IPS-20b (cell line): ENCODE measurements around the gene SNRPB2.

ENCODE experiments used
- H3K27ac ChIP-seq: one replicate; pipeline ENCODE4 v1.5.1; 2013; ENCODE audit warnings: low read length
- H3K27me3 ChIP-seq: 2 replicates; pipeline ENCODE4 v1.6.1; 2013; ENCODE audit warnings: mild to moderate bottlenecking, low read length, inconsistent platforms; ENCODE audit not compliant: insufficient read depth
- H3K36me3 ChIP-seq: 2 replicates; pipeline ENCODE4 v1.6.1; 2013; ENCODE audit warnings: low read depth, mild to moderate bottlenecking, inconsistent platforms, low read length, moderate library complexity; ENCODE audit not compliant: insufficient read depth
- H3K4me1 ChIP-seq: 2 replicates; pipeline ENCODE4 v1.6.1; 2013; ENCODE audit warnings: mild to moderate bottlenecking, control low read depth, inconsistent platforms, low read length, moderate library complexity; ENCODE audit not compliant: insufficient read depth
- H3K4me3 ChIP-seq: 2 replicates; pipeline ENCODE4 v1.5.1; 2013; ENCODE audit warnings: mild to moderate bottlenecking, low read length, inconsistent platforms
- H3K9ac ChIP-seq: 2 replicates; pipeline ENCODE4 v1.6.1; 2013; ENCODE audit warnings: low read depth, mild to moderate bottlenecking, inconsistent platforms, low read length, moderate library complexity
- H3K9me3 ChIP-seq: 2 replicates; pipeline ENCODE4 v1.6.1; 2013; ENCODE audit warnings: mild to moderate bottlenecking, low read depth, low read length, inconsistent platforms; ENCODE audit not compliant: insufficient read depth

SNRPB2 gene

GRCh38 chr20:16760431-16761304 is 30.8 kb downstream of the SNRPB2 start:
- Histone ChIP-seq H3K36me3 (no peaks in the 10 kb centered on the region), H3K4me3 (no peak overlapping the region), H3K27ac (no peak overlapping the region), H3K9ac (0 out of 2 replicates have a peak overlapping the region, but pooled peaks have one; percentile 19), H3K27me3 (no peaks in the 10 kb centered on the region), H3K4me1 (no peaks in the 10 kb centered on the region), H3K9me3 (peaks cover 9% of the 10 kb centered on the region; the same call in 1 of the 2 replicates)

GRCh38 chr20:16761305-16761829 is 31.5 kb downstream of the SNRPB2 start:
- Histone ChIP-seq H3K9ac (no peak overlapping the region), H3K27ac (no peak overlapping the region)

GRCh38 chr20:16764560-16764959 is 34.7 kb downstream of the SNRPB2 start:
- Histone ChIP-seq H3K9ac (no peak overlapping the region), H3K36me3 (no peaks in the 10 kb centered on the region), H3K4me3 (no peak overlapping the region), H3K4me1 (no peaks in the 10 kb centered on the region), H3K9me3 (no peaks in the 10 kb centered on the region), H3K27me3 (no peaks in the 10 kb centered on the region), H3K27ac (no peak overlapping the region)

More at GRCh38 chr20:16761305-16761829, 31.5 kb downstream of the SNRPB2 start:
- no peaks in the 10 kb centered on the region for H3K4me1 ChIP-seq
- no peaks in the 10 kb centered on the region for H3K27me3 ChIP-seq
- H3K36me3 ChIP-seq: no peaks in the 10 kb centered on the region
- no peak overlapping the region for H3K4me3 ChIP-seq
- peaks cover 2% of the 10 kb centered on the region; the same call in 1 of the 2 replicates for H3K9me3 ChIP-seq

- Histone ChIP-seq H3K27ac (no peak overlapping the region), H3K4me1 (no peaks in the 10 kb centered on the region), H3K36me3 (no peaks in the 10 kb centered on the region), H3K9ac (no peak overlapping the region), H3K4me3 (no peak overlapping the region), H3K9me3 (no peaks in the 10 kb centered on the region), H3K27me3 (no peaks in the 10 kb centered on the region)
Observed at GRCh38 chr20:16771213-16771612, 41.4 kb downstream of the SNRPB2 start.

GRCh38 chr20:16775961-16776360 is 46.1 kb downstream of the SNRPB2 start:
- Histone ChIP-seq H3K4me1 (no peaks in the 10 kb centered on the region), H3K9ac (no peak overlapping the region), H3K27me3 (no peaks in the 10 kb centered on the region), H3K9me3 (no peaks in the 10 kb centered on the region), H3K4me3 (no peak overlapping the region), H3K36me3 (no peaks in the 10 kb centered on the region), H3K27ac (no peak overlapping the region)

- Histone ChIP-seq H3K4me3 (no peak overlapping the region), H3K36me3 (no peaks in the 10 kb centered on the region), H3K27ac (no peak overlapping the region), H3K27me3 (no peaks in the 10 kb centered on the region), H3K9me3 (no peaks in the 10 kb centered on the region), H3K4me1 (no peaks in the 10 kb centered on the region), H3K9ac (no peak overlapping the region)
Observed at GRCh38 chr20:16777126-16777525, 47.3 kb downstream of the SNRPB2 start.

- Histone ChIP-seq H3K27me3 (no peaks in the 10 kb centered on the region), H3K4me1 (no peaks in the 10 kb centered on the region), H3K9me3 (no peaks in the 10 kb centered on the region), H3K9ac (no peak overlapping the region), H3K27ac (no peak overlapping the region), H3K36me3 (no peaks in the 10 kb centered on the region), H3K4me3 (no peak overlapping the region)
Observed at GRCh38 chr20:16778159-16778558, 48.3 kb downstream of the SNRPB2 start.

- Histone ChIP-seq H3K36me3 (no peaks in the 10 kb centered on the region), H3K27ac (no peak overlapping the region), H3K4me3 (no peak overlapping the region), H3K4me1 (no peaks in the 10 kb centered on the region; the same call in 1 of the 2 replicates), H3K9me3 (no peaks in the 10 kb centered on the region), H3K9ac (no peak overlapping the region), H3K27me3 (no peaks in the 10 kb centered on the region)
Observed at GRCh38 chr20:16781496-16781895, 51.7 kb downstream of the SNRPB2 start.

- Histone ChIP-seq H3K27ac (no peak overlapping the region), H3K9me3 (0 out of 2 replicates have a peak, but pooled peaks cover 4% of the 10 kb centered on the region), H3K27me3 (no peaks in the 10 kb centered on the region), H3K4me1 (no peaks in the 10 kb centered on the region; the same call in 1 of the 2 replicates), H3K9ac (no peak overlapping the region), H3K4me3 (no peak overlapping the region), H3K36me3 (no peaks in the 10 kb centered on the region)
Observed at GRCh38 chr20:16785226-16785625, 55.4 kb downstream of the SNRPB2 start.
